GM12878 (cell line): Measurements from ENCODE around the gene PYGM. TPM values are rescaled to one million over a fixed set of nuclear protein-coding genes. Genes with fewer than 3 reads are reported as not detected.

Source experiments
- ATAC-seq: fragments of 200-7000 bp; cut with Tn5 transposase; 3 replicates; pipeline ENCODE4 v1.9.1; 2020; ENCODE audit warnings: mild to moderate bottlenecking, moderate library complexity
- BruUV-seq: library from RNA; stranded (reverse); fragments of 400-500 nt; replicated peaks from 2 replicates; lab custom pipeline; 2021; lab: Mats Ljungman, UMichigan
- CTCF ChIA-PET: fragments of 300-600 bp; sonication (Branson Sonifier 250); formaldehyde crosslinking; extraction: SDS; loops from one replicate; lab custom pipeline; 2021; ENCODE audit warnings: inconsistent platforms; lab: Yijun Ruan, JAX
- POLR2A ChIA-PET: fragments of 350-600 bp; formaldehyde crosslinking; extraction: SDS; loops from one replicate; lab custom pipeline; 2021; ENCODE audit warnings: inconsistent platforms; lab: Charles Lee
- RAD21 ChIA-PET: fragments of 300-600 bp; sonication (Branson Sonifier 250); formaldehyde crosslinking; loops from one replicate; lab custom pipeline; 2023; ENCODE audit warnings: antibody characterized with exemption; ENCODE audit not compliant: unreplicated experiment; lab: Charles Lee
- SMC1A ChIA-PET: fragments of 300-600 bp; sonication (Branson Sonifier 250); formaldehyde crosslinking; loops from one replicate; lab custom pipeline; 2023; ENCODE audit not compliant: unreplicated experiment, uncharacterized antibody; lab: Charles Lee
- DNase-seq: peaks from one replicate; pipeline ENCODE4 v3.0.0-alpha.2; 2011; ENCODE audit warnings: low read depth, low spot score
- FAIRE-seq: peaks from 3 replicates; lab custom pipeline; 2011; peaks lifted over from hg19 to GRCh38; lab: Jason Lieb, UNC
- H2AFZ ChIP-seq: 2 replicates; pipeline ENCODE4 v1.6.0; 2011; ENCODE audit warnings: low read depth, low read length, control low read depth; ENCODE audit not compliant: control insufficient read depth
- H3K27ac ChIP-seq: 2 replicates; pipeline ENCODE4 v1.5.1; 2011; ENCODE audit warnings: control low read depth; ENCODE audit not compliant: control insufficient read depth, insufficient read depth
- H3K27me3 ChIP-seq, 2 experiments: replicated peaks in 1 of 2; 2 replicates each; pipeline versions ENCODE4 v1.6.0 to v1.6.1; 2011; ENCODE audit warnings: low read length in 1 of 2; ENCODE audit not compliant: control insufficient read depth in 2 of 2, insufficient read depth in 2 of 2
- H3K36me3 ChIP-seq, 2 experiments: 2 replicates each; pipeline ENCODE4 v1.5.1; 2011; ENCODE audit warnings: low read length in 1 of 2; ENCODE audit not compliant: control insufficient read depth in 2 of 2, insufficient read depth in 2 of 2
- H3K4me1 ChIP-seq: 2 replicates; pipeline ENCODE4 v1.6.1; 2011; ENCODE audit warnings: mild to moderate bottlenecking, low read length, moderate library complexity, mixed read lengths; ENCODE audit not compliant: control insufficient read depth, insufficient read depth
- H3K4me2 ChIP-seq: 2 replicates; pipeline ENCODE4 v1.6.0; 2011; ENCODE audit warnings: control low read depth; ENCODE audit not compliant: control insufficient read depth, insufficient read depth
- H3K4me3 ChIP-seq: fragments of 200-600 bp; sonication (generic); 2 replicates; pipeline ENCODE4 v1.5.1; 2016
- H3K79me2 ChIP-seq: 2 replicates; pipeline ENCODE4 v1.6.0; 2011; ENCODE audit warnings: low read length; ENCODE audit not compliant: control insufficient read depth, insufficient read depth
- H3K9ac ChIP-seq: 2 replicates; pipeline ENCODE4 v1.8.0; 2011; ENCODE audit warnings: low read length, control low read depth, mixed read lengths; ENCODE audit not compliant: control insufficient read depth, insufficient read depth
- H3K9me3 ChIP-seq: replicated peaks from 3 replicates; pipeline ENCODE4 v1.5.1; 2011; ENCODE audit warnings: mild to moderate bottlenecking, low read length; ENCODE audit not compliant: control insufficient read depth, insufficient read depth
- H4K20me1 ChIP-seq: 2 replicates; pipeline ENCODE4 v1.6.0; 2011; ENCODE audit not compliant: control insufficient read depth, insufficient read depth
- BHLHE40 ChIP-seq, 2 experiments: fragments of 450-650 bp in 1 of 2; IDR thresholded peaks; 2 replicates each; pipeline ENCODE4 v1.6.1; 2011 to 2017; ENCODE audit warnings: low read depth in 2 of 2, borderline replicate concordance in 1 of 2, improper control_type of control experiment in 1 of 2, low read length in 1 of 2, mild to moderate bottlenecking in 1 of 2
- CHD2 ChIP-seq: IDR thresholded peaks from 2 replicates; pipeline ENCODE4 v1.6.1; 2011; ENCODE audit warnings: low read depth, low read length, improper control_type of control experiment, borderline replicate concordance
- HDAC2 ChIP-seq: fragments of 200-600 bp; sonication (generic); IDR thresholded peaks from 2 replicates; pipeline ENCODE4 v1.6.1; 2017
- IKZF1 ChIP-seq: fragments of 450-650 bp; conservative IDR thresholded peaks from 2 replicates; pipeline ENCODE4 v1.6.1; 2017; ENCODE audit warnings: antibody characterized with exemption, mild to moderate bottlenecking
- LARP7 ChIP-seq: fragments of 450-650 bp; IDR thresholded peaks from 2 replicates; pipeline ENCODE4 v1.6.1; 2017; ENCODE audit warnings: mild to moderate bottlenecking
- NFYA ChIP-seq: IDR thresholded peaks from 2 replicates; pipeline ENCODE4 v1.6.1; 2011; ENCODE audit warnings: low read depth, mild to moderate bottlenecking, low read length, improper control_type of control experiment, borderline replicate concordance
- NFYB ChIP-seq: IDR thresholded peaks from 2 replicates; pipeline ENCODE4 v1.6.1; 2011; ENCODE audit warnings: low read depth, mild to moderate bottlenecking, low read length, improper control_type of control experiment, moderate library complexity; ENCODE audit not compliant: insufficient read depth
- RAD21 ChIP-seq: IDR thresholded peaks from 2 replicates; pipeline ENCODE4 v1.6.1; 2011; ENCODE audit warnings: mild to moderate bottlenecking, low read depth, low read length, moderate library complexity; ENCODE audit not compliant: insufficient read depth
- RELA ChIP-seq: fragments of 450-650 bp; IDR thresholded peaks from 2 replicates; pipeline ENCODE4 v1.8.0; 2014; ENCODE audit warnings: borderline replicate concordance; ENCODE audit not compliant: partially characterized antibody
- STAT3 ChIP-seq: IDR thresholded peaks from 2 replicates; pipeline ENCODE4 v1.6.1; 2011; ENCODE audit warnings: low read depth, low read length, improper control_type of control experiment
- WGBS: methylation state at CpG from one replicate; pipeline ENCODE4 v1.1.6; 2016; ENCODE audit warnings: low lambda C conversion rate; ENCODE audit not compliant: insufficient replicate concordance, insufficient coverage; ENCODE audit errors: missing lambda C conversion rate; 5-methylcytosine and 5-hydroxymethylcytosine counted together
- in situ Hi-C: fragments of 300-500 bp; cut with MboI; formaldehyde crosslinking; loops from 9 replicates; pipeline ENCODE4 v1.14.3; 2018; ENCODE audit warnings: mixed read lengths
- intact Hi-C: fragments of 100-400 bp; cut with micrococcal nuclease; formaldehyde crosslinking; loops from one replicate; pipeline ENCODE4 v1.14.2; 2022; ENCODE audit not compliant: unreplicated experiment
- polyA plus RNA-seq, 11 experiments: library from polyadenylated mRNA; depleted of rRNA in 4 of 11; unstranded in 6 of 11; stranded (reverse) in 5 of 11; fragments of >200 nt; fragmentation: Nextera tagmentation in 4 of 11; fragmentation: Illumina TruSeq in 1 of 11; extraction: Ambion mirVana in 4 of 11; extraction: Trizol in 1 of 11; gene quantifications; 1 replicate in 1 of 11; 2 replicates in 10 of 11; pipeline versions ENCODE4 v1.2.1 to v1.2.3, GENCODE V29; 2011 to 2016; ENCODE audit warnings: inconsistent platforms in 2 of 11, missing spikeins in 2 of 11, low read depth in 1 of 11
- total RNA-seq, 4 experiments: library from RNA; depleted of rRNA in 3 of 4; stranded (reverse); fragments of >200 nt in 3 of 4; fragmentation: Illumina TruSeq in 1 of 4; extraction: Trizol in 1 of 4; gene quantifications; 2 replicates each; pipeline versions ENCODE4 v1.2.1 to v1.2.3, GENCODE V29; 2013 to 2021
- TF ChIP-seq, protein P1 (sequence below): fragments of 450-650 bp; IDR thresholded peaks from 2 replicates; pipeline ENCODE4 v1.6.1; 2018; ENCODE audit warnings: borderline replicate concordance, mild to moderate bottlenecking; ENCODE audit not compliant: partially characterized antibody

PYGM gene
- total and polyA plus RNA-seq, 10 of the 15 experiments (the other 5 are each of a cell fraction or from before 2014, with no cell fraction given) = 0.04 to 3.7 (median 0.27) TPM; not detected in 1

DNA sequence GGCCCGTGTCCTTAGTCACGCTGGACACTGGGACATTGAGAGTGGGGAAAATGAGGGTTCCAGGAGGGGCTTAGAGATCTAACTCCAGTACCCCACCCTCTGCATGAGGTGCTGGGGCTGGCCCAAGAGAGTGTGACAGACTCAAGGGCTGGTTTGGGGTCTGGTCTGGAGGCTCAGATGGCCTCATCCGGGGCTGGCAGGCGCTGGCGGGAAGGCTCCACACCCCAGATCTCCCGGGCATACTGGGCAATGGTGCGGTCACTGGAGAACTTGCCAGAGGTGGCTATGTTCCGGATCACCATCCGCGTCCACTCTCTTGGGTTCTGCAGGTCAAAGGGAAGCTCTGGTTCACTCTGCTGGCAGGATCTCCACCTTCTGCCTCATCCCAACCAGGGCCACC, 13.3 kb downstream of the PYGM start:
- no TSS peak for BruUV-seq
- peaks cover 0 to 5% of the 10 kb centered on the region in 2 experiments; a peak in 2 of 4 replicates for H3K27me3 ChIP-seq
- ATAC-seq (no peak), DNase-seq (no peak), FAIRE-seq (no peak)
- WGBS = 62% methylated on average over 10 of the region's 10 CpGs
- ChIA-PET CTCF (interaction anchor here (0.8 to 2.6 kb wide), 4 partner anchors 21 to 166 kb away, joined by 3 to 11 read pairs (median 4); no protein-coding TSS in a partner anchor), RAD21 (interaction anchor here (0.6 kb wide), 1 partner anchor 32 kb away, joined by 3 read pairs; the partner anchor contains the start of gene SF1), SMC1A (no interaction called here), POLR2A (interaction anchor here (0.7 to 1.0 kb wide), 3 partner anchors 26 to 539 kb away, joined by 3 read pairs; no protein-coding TSS in a partner anchor)
- intact Hi-C loops (no loop called here), in situ Hi-C loops (no loop called here)
- no peaks in the 10 kb centered on the region for H3K9me3 ChIP-seq
- H2AFZ ChIP-seq = no peak overlapping the region
- H3K9ac ChIP-seq = no peak overlapping the region
- peaks cover 29% of the 10 kb centered on the region for H3K4me1 ChIP-seq
- no peaks in the 10 kb centered on the region for H3K36me3 ChIP-seq
- no peak overlapping the region; the same call in 1 of the 2 replicates for H3K4me2 ChIP-seq
- TF ChIP-seq BHLHE40 (IDR thresholded peaks at IDR 0.05; ENCODE audit: borderline replicate concordance in 1 of 2, low read depth in 2 of 2, low read length in 1 of 2) (no peak), IKZF1 (no peak), NFYA (no peak), CHD2 (no peak), HDAC2 (no peak), RAD21 (no peak), STAT3 (no peak), LARP7 (no peak), NFYB (no peak), RELA (no peak)
- TF ChIP-seq, protein P1, sequence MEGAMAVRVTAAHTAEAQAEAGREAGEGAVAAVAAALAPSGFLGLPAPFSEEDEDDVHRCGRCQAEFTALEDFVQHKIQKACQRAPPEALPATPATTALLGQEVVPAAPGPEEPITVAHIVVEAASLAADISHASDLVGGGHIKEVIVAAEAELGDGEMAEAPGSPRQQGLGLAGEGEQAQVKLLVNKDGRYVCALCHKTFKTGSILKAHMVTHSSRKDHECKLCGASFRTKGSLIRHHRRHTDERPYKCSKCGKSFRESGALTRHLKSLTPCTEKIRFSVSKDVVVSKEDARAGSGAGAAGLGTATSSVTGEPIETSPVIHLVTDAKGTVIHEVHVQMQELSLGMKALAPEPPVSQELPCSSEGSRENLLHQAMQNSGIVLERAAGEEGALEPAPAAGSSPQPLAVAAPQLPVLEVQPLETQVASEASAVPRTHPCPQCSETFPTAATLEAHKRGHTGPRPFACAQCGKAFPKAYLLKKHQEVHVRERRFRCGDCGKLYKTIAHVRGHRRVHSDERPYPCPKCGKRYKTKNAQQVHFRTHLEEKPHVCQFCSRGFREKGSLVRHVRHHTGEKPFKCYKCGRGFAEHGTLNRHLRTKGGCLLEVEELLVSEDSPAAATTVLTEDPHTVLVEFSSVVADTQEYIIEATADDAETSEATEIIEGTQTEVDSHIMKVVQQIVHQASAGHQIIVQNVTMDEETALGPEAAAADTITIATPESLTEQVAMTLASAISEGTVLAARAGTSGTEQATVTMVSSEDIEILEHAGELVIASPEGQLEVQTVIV = no peak
- no peak overlapping the region for H3K4me3 ChIP-seq
- no peaks in the 10 kb centered on the region for H3K79me2 ChIP-seq
- no peak overlapping the region for H3K27ac ChIP-seq
- no peaks in the 10 kb centered on the region for H4K20me1 ChIP-seq
